ENCODE measurements around the gene DBH.

Gene DBH

GRCh38 chr9:133591985-133592384 is 44.2 kb upstream of the DBH start:
- no peak for DNase-seq (ENCODE audit: low read depth)
- H3K4me3 ChIP-seq (ENCODE audit: low read depth, low read length), result no peak overlapping the region
- no peak for TF ChIP-seq CTCF (IDR thresholded peaks at IDR 0.05; ENCODE audit: insufficient read depth, low read depth, low read length, missing control alignments)

- H3K4me3 ChIP-seq (ENCODE audit: low read depth, low read length), result no peak overlapping the region
- peak; percentile 24 for TF ChIP-seq CTCF (IDR thresholded peaks at IDR 0.05; ENCODE audit: insufficient read depth, low read depth, low read length, missing control alignments)
- DNase-seq (ENCODE audit: low read depth), result peak; percentile 7
Observed at GRCh38 chr9:133592731-133593409, 43.3 kb upstream of the DBH start.

GRCh38 chr9:133593587-133594253 is 42.4 kb upstream of the DBH start:
- DNase-seq (ENCODE audit: low read depth), result no peak
- no peak for TF ChIP-seq CTCF (IDR thresholded peaks at IDR 0.05; ENCODE audit: insufficient read depth, low read depth, low read length, missing control alignments)
- H3K4me3 ChIP-seq (ENCODE audit: low read depth, low read length), result no peak overlapping the region

GRCh38 chr9:133594310-133594709 is 41.9 kb upstream of the DBH start:
- no peak for TF ChIP-seq CTCF (IDR thresholded peaks at IDR 0.05; ENCODE audit: insufficient read depth, low read depth, low read length, missing control alignments)
- no peak for DNase-seq (ENCODE audit: low read depth)
- no peak overlapping the region for H3K4me3 ChIP-seq (ENCODE audit: low read depth, low read length)

- no peak for TF ChIP-seq CTCF (IDR thresholded peaks at IDR 0.05; ENCODE audit: insufficient read depth, low read depth, low read length, missing control alignments)
- DNase-seq (ENCODE audit: low read depth), result no peak
- H3K4me3 ChIP-seq (ENCODE audit: low read depth, low read length), result no peak overlapping the region
Observed at GRCh38 chr9:133595910-133596309, 40.3 kb upstream of the DBH start.

GRCh38 chr9:133597316-133597957 is 38.7 kb upstream of the DBH start:
- no peak for TF ChIP-seq CTCF (IDR thresholded peaks at IDR 0.05; ENCODE audit: insufficient read depth, low read depth, low read length, missing control alignments)
- DNase-seq (ENCODE audit: low read depth), result no peak

More at GRCh38 chr9:133597316-133597957, 38.7 kb upstream of the DBH start:
- no peak overlapping the region for H3K4me3 ChIP-seq (ENCODE audit: low read depth, low read length)

All from GM12865 (cell line).